Measurements from ENCODE around the gene IKZF4.
A peak's percentile ranks its signal among the peaks of the same experiment; 100 is the strongest.
"Not testable (repeated sequence)": the region's sequence is repeated elsewhere in the genome, so short reads cannot be mapped to it uniquely, and the experiment has no call there.

The IKZF4 gene

DNA sequence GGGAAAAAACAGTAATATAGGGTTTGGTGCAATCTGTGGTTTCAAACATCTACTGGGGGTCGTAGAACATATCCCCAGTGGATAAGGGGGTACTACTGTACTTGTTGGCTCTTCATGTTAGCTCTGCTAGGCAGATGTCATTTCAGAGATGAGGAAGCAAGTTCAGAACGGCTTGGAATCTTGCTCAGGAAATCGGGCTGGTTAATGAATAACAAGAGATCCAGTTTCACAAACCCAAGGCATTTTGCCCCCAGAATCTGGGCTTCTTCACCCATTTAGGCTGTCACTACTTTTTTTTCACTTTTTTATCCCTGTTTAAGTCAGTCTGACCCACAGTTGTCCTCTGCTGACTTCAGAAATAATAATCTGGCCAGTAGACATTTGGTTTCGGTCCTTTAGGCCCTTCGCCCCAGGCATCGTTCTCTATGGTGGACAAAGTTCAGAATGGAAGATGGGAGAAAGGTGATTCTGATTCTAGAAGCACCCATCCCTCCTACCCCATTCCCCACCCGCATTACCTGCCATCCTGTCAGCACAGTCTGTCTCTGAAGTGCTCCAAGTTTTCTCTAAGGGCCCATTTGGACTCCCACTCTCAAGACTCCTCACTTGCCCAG lies 19.2 kb upstream of the IKZF4 start:
- no peak for ATAC-seq
- TF ChIP-seq ISL1 (CRISPR knock-in tag; IDR thresholded peaks at IDR 0.05): no peak
- TF ChIP-seq, protein P1, sequence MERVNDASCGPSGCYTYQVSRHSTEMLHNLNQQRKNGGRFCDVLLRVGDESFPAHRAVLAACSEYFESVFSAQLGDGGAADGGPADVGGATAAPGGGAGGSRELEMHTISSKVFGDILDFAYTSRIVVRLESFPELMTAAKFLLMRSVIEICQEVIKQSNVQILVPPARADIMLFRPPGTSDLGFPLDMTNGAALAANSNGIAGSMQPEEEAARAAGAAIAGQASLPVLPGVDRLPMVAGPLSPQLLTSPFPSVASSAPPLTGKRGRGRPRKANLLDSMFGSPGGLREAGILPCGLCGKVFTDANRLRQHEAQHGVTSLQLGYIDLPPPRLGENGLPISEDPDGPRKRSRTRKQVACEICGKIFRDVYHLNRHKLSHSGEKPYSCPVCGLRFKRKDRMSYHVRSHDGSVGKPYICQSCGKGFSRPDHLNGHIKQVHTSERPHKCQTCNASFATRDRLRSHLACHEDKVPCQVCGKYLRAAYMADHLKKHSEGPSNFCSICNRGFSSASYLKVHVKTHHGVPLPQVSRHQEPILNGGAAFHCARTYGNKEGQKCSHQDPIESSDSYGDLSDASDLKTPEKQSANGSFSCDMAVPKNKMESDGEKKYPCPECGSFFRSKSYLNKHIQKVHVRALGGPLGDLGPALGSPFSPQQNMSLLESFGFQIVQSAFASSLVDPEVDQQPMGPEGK (CRISPR knock-in tag; IDR thresholded peaks at IDR 0.05; ENCODE audit: borderline replicate concordance): no peak
- TF ChIP-seq ARNTL (CRISPR knock-in tag; IDR thresholded peaks at IDR 0.05; ENCODE audit: borderline replicate concordance, low read depth): no peak
- TF ChIP-seq ZFP30 (CRISPR knock-in tag; IDR thresholded peaks at IDR 0.05): no peak
- no peak for TF ChIP-seq ZNF8 (CRISPR knock-in tag; IDR thresholded peaks at IDR 0.05)
- TF ChIP-seq ZNF70 (CRISPR knock-in tag; IDR thresholded peaks at IDR 0.05): no peak
- no peak for TF ChIP-seq ESRRG (CRISPR knock-in tag; IDR thresholded peaks at IDR 0.05)
- no peak for TF ChIP-seq RARB (CRISPR knock-in tag; IDR thresholded peaks at IDR 0.05)
- no peak for TF ChIP-seq OSR1 (CRISPR knock-in tag; IDR thresholded peaks at IDR 0.05)
- no peak for TF ChIP-seq GLIS3 (CRISPR knock-in tag; IDR thresholded peaks at IDR 0.05)
- TF ChIP-seq, protein P2, sequence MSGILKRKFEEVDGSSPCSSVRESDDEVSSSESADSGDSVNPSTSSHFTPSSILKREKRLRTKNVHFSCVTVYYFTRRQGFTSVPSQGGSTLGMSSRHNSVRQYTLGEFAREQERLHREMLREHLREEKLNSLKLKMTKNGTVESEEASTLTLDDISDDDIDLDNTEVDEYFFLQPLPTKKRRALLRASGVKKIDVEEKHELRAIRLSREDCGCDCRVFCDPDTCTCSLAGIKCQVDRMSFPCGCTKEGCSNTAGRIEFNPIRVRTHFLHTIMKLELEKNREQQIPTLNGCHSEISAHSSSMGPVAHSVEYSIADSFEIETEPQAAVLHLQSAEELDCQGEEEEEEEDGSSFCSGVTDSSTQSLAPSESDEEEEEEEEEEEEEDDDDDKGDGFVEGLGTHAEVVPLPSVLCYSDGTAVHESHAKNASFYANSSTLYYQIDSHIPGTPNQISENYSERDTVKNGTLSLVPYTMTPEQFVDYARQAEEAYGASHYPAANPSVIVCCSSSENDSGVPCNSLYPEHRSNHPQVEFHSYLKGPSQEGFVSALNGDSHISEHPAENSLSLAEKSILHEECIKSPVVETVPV (CRISPR knock-in tag; IDR thresholded peaks at IDR 0.05): no peak
- TF ChIP-seq SNAI2 (CRISPR knock-in tag; IDR thresholded peaks at IDR 0.05): no peak

DNA sequence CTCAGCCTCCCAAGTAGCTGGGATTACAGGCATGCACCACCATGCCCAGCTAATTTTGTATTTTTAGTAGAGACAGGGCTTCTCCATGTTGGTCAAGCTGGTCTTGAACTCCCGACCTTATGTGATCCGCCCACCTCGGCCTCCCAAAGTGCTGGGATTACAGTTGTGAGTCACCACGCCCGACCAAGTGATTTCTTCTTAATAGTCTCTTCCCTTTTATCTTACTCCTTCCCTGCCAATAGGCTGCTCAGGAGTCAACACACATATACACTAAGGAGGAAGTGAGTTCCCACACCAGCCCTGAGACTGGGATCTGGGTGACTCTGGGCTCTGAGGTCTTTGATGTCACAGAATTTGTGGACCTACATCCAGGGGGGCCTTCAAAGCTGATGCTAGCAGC lies 17.5 kb upstream of the IKZF4 start:
- not testable (repeated sequence) for ATAC-seq

DNA sequence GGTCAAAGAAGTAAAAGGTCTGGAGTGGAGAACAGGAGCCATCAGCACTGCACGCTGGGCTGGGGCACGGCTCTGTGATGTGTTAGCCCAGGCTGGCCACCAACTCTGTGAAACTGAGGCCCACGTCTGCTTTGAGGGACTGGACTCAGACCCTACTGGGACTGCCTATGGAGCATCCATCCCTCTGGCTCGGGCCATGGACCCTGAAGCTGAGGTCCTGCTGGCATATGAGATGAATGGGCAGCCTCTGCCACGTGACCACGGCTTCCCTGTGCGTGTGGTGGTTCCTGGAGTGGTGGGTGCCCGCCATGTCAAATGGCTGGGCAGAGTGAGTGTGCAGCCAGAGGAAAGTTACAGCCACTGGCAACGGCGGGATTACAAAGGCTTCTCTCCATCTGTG lies 16.6 kb upstream of the IKZF4 start:
- no peak for ATAC-seq
- TF ChIP-seq ZNF8 (CRISPR knock-in tag; IDR thresholded peaks at IDR 0.05) (no peak), BACH2 (CRISPR knock-in tag; IDR thresholded peaks at IDR 0.05; ENCODE audit: borderline replicate concordance) (no peak), CSDC2 (CRISPR knock-in tag; IDR thresholded peaks at IDR 0.05) (no peak), ISL1 (CRISPR knock-in tag; IDR thresholded peaks at IDR 0.05) (no peak), OSR1 (CRISPR knock-in tag; IDR thresholded peaks at IDR 0.05) (no peak), ZFP3 (CRISPR knock-in tag; IDR thresholded peaks at IDR 0.05) (no peak), ZNF70 (CRISPR knock-in tag; IDR thresholded peaks at IDR 0.05) (no peak), ZFP30 (CRISPR knock-in tag; IDR thresholded peaks at IDR 0.05) (no peak)
- TF ChIP-seq, protein P1 (CRISPR knock-in tag; IDR thresholded peaks at IDR 0.05; ENCODE audit: borderline replicate concordance): no peak
- TF ChIP-seq, protein P3, sequence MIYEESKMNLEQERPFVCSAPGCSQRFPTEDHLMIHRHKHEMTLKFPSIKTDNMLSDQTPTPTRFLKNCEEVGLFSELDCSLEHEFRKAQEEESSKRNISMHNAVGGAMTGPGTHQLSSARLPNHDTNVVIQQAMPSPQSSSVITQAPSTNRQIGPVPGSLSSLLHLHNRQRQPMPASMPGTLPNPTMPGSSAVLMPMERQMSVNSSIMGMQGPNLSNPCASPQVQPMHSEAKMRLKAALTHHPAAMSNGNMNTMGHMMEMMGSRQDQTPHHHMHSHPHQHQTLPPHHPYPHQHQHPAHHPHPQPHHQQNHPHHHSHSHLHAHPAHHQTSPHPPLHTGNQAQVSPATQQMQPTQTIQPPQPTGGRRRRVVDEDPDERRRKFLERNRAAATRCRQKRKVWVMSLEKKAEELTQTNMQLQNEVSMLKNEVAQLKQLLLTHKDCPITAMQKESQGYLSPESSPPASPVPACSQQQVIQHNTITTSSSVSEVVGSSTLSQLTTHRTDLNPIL (CRISPR knock-in tag; IDR thresholded peaks at IDR 0.05; ENCODE audit: low read depth): no peak

DNA sequence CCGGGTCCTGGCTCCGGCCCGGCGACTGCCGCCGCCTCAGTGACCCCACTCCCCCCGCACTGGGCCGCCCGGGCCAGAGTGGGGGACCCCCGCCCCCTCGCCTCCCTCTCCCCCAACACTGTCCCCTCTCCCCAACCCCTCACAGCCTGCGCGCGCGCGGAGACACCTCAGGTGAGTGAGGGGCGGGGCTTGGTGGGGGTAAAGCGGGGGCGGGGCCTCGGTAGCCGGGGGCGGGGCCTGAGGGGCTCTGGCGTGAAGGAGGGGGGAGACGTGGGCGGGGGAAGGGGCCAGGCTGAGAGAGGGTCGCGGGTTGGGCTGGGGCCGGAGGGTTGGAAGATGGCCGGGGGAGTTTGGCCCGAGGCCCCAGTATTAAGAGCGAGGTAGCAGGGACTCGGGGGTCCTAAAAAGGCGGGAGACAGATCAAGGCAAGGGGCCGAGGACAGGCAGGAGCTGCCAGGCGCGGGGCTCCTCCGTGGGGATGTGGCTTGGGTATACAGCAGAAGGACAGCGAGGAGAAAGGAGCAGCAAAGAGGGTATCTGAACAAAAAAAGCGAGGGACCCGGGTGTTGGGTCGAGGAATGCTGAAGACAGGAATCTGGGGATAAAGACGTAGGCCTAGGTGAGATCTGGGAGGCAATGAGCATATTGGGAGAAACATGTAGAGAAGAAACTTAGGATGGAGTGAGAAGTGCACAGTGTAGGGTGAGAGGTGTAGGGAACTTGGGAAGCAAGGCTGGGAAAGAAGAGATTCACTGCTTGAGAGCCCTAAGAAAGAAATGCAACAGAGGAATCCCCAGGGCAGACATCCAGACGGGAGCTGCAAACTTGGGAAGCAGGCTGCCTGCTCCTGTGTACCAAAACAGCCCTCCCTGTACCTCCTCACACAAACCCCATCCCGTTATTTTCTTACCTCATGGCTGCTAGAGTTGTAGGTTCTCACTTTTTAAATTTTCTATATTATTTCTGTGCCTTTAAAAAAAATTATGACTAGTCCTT lies 13.0 kb upstream of the IKZF4 start:
- TF ChIP-seq, protein P4, sequence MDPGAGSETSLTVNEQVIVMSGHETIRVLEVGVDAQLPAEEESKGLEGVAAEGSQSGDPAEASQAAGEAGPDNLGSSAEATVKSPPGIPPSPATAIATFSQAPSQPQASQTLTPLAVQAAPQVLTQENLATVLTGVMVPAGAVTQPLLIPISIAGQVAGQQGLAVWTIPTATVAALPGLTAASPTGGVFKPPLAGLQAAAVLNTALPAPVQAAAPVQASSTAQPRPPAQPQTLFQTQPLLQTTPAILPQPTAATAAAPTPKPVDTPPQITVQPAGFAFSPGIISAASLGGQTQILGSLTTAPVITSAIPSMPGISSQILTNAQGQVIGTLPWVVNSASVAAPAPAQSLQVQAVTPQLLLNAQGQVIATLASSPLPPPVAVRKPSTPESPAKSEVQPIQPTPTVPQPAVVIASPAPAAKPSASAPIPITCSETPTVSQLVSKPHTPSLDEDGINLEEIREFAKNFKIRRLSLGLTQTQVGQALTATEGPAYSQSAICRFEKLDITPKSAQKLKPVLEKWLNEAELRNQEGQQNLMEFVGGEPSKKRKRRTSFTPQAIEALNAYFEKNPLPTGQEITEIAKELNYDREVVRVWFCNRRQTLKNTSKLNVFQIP (CRISPR knock-in tag; IDR thresholded peaks at IDR 0.05; ENCODE audit: borderline replicate concordance, low read depth): no peak
- TF ChIP-seq RARB (CRISPR knock-in tag; IDR thresholded peaks at IDR 0.05) (no peak), ARNTL (CRISPR knock-in tag; IDR thresholded peaks at IDR 0.05; ENCODE audit: borderline replicate concordance, low read depth) (no peak), GLIS3 (CRISPR knock-in tag; IDR thresholded peaks at IDR 0.05) (0 out of 2 replicates have a peak, but pooled peaks have one; percentile 72), ZFP3 (CRISPR knock-in tag; IDR thresholded peaks at IDR 0.05) (no peak), ZC3H10 (CRISPR knock-in tag; IDR thresholded peaks at IDR 0.05) (no peak)
- ATAC-seq: peak; percentile 76

Data from SK-N-SH treated with all-trans-retinoic acid at 6 μM for 48 hours (cell line).